H9 (cell line): ENCODE results near the gene TEX22. TPM values are rescaled to one million over a fixed set of nuclear protein-coding genes. Genes with fewer than 3 reads are reported as not detected.

Experiments
- DNase-seq: peaks from one replicate; pipeline ENCODE4 v3.0.0-alpha.2; 2017
- H2AFZ ChIP-seq: one replicate; pipeline ENCODE4 v1.6.1; 2013; ENCODE audit warnings: mild to moderate bottlenecking, low read length, control low read depth, moderate library complexity
- H2AK5ac ChIP-seq: 2 replicates; pipeline ENCODE4 v1.6.1; 2013; ENCODE audit warnings: low read length, control low read depth, mixed read lengths; ENCODE audit not compliant: insufficient read length
- H2BK120ac ChIP-seq: one replicate; pipeline ENCODE4 v1.6.1; 2013; ENCODE audit warnings: low read depth, mild to moderate bottlenecking, low read length, control low read depth, inconsistent platforms; ENCODE audit not compliant: poor library complexity, severe bottlenecking
- H2BK12ac ChIP-seq: 2 replicates; pipeline ENCODE4 v1.6.1; 2013; ENCODE audit warnings: low read length, control low read depth, mixed read lengths, low read depth; ENCODE audit not compliant: insufficient read length
- H2BK15ac ChIP-seq: 2 replicates; pipeline ENCODE4 v1.6.1; 2013; ENCODE audit warnings: low read depth, low read length, control low read depth
- H2BK20ac ChIP-seq: one replicate; pipeline ENCODE4 v1.6.1; 2013; ENCODE audit warnings: low read depth, mild to moderate bottlenecking, low read length, control low read depth, inconsistent platforms; ENCODE audit not compliant: poor library complexity, severe bottlenecking
- H2BK5ac ChIP-seq: 2 replicates; pipeline ENCODE4 v1.6.1; 2013; ENCODE audit warnings: low read length, control low read depth, mixed read lengths; ENCODE audit not compliant: insufficient read length
- H3K14ac ChIP-seq: 2 replicates; pipeline ENCODE4 v1.6.1; 2013; ENCODE audit warnings: low read length, control low read depth; ENCODE audit not compliant: insufficient read depth
- H3K18ac ChIP-seq: 2 replicates; pipeline ENCODE4 v1.6.1; 2013; ENCODE audit warnings: low read depth, mild to moderate bottlenecking, mixed read lengths, low read length, control low read depth; ENCODE audit not compliant: insufficient read length
- H3K23ac ChIP-seq: 2 replicates; pipeline ENCODE4 v1.6.1; 2013; ENCODE audit warnings: low read length, control low read depth, mixed read lengths, low read depth; ENCODE audit not compliant: insufficient read length
- H3K23me2 ChIP-seq: 2 replicates; pipeline ENCODE4 v1.6.1; 2013; ENCODE audit warnings: low read depth, mild to moderate bottlenecking, mixed read lengths, low read length, control low read depth; ENCODE audit not compliant: insufficient read length, poor library complexity, severe bottlenecking
- H3K27ac ChIP-seq: 2 replicates; pipeline ENCODE4 v1.5.1; 2013; ENCODE audit warnings: low read length, control low read depth, mixed read lengths, low read depth; ENCODE audit not compliant: insufficient read length
- H3K27me3 ChIP-seq: 2 replicates; pipeline ENCODE4 v1.6.1; 2013; ENCODE audit warnings: low read length, control low read depth, inconsistent platforms; ENCODE audit not compliant: insufficient read depth
- H3K4ac ChIP-seq: 2 replicates; pipeline ENCODE4 v1.6.1; 2013; ENCODE audit warnings: low read depth, mild to moderate bottlenecking, control low read depth, inconsistent platforms, low read length, moderate library complexity
- H3K4me1 ChIP-seq: 2 replicates; pipeline ENCODE4 v1.6.1; 2013; ENCODE audit warnings: low read length, control low read depth, inconsistent platforms; ENCODE audit not compliant: insufficient read depth
- H3K4me2 ChIP-seq: 2 replicates; pipeline ENCODE4 v1.6.1; 2013; ENCODE audit warnings: low read length, control low read depth, mixed read lengths; ENCODE audit not compliant: insufficient read length, insufficient read depth
- H3K56ac ChIP-seq: 2 replicates; pipeline ENCODE4 v1.6.1; 2013; ENCODE audit warnings: low read depth, mild to moderate bottlenecking, mixed read lengths, low read length, control low read depth; ENCODE audit not compliant: insufficient read length
- H3K79me1 ChIP-seq: 2 replicates; pipeline ENCODE4 v1.6.1; 2013; ENCODE audit warnings: low read depth, mild to moderate bottlenecking, moderate library complexity, low read length, control low read depth, inconsistent platforms; ENCODE audit not compliant: insufficient read depth, poor library complexity, severe bottlenecking
- H3K79me2 ChIP-seq: 2 replicates; pipeline ENCODE4 v1.6.1; 2013; ENCODE audit warnings: low read length, control low read depth, inconsistent platforms; ENCODE audit not compliant: insufficient read depth
- H3K9ac ChIP-seq: 2 replicates; pipeline ENCODE4 v1.6.1; 2013; ENCODE audit warnings: low read length, control low read depth, mixed read lengths; ENCODE audit not compliant: insufficient read length; ENCODE audit errors: extremely low read depth
- H3K9me3 ChIP-seq: one replicate; pipeline ENCODE4 v1.6.1; 2013; ENCODE audit warnings: low read depth, low read length, inconsistent platforms; ENCODE audit not compliant: control insufficient read depth
- H3T11ph ChIP-seq: one replicate; pipeline ENCODE4 v1.6.1; 2013; ENCODE audit warnings: mild to moderate bottlenecking, low read length, control low read depth, inconsistent platforms
- H4K20me1 ChIP-seq: one replicate; pipeline ENCODE4 v1.6.1; 2013; ENCODE audit not compliant: control insufficient read depth, insufficient read length, insufficient read depth
- H4K5ac ChIP-seq: 2 replicates; pipeline ENCODE4 v1.6.1; 2013; ENCODE audit warnings: low read depth, mild to moderate bottlenecking, mixed read lengths, low read length, control low read depth; ENCODE audit not compliant: insufficient read length
- H4K8ac ChIP-seq: replicated peaks from 2 replicates; pipeline ENCODE4 v1.6.1; 2013; ENCODE audit warnings: low read length, control low read depth, mixed read lengths, low read depth; ENCODE audit not compliant: insufficient read length
- H4K91ac ChIP-seq: 2 replicates; pipeline ENCODE4 v1.6.1; 2013; ENCODE audit warnings: low read depth, mild to moderate bottlenecking, moderate library complexity, mixed read lengths, low read length, control low read depth; ENCODE audit not compliant: insufficient read length
- H3K27ac Mint-ChIP-seq, 3 experiments: 2 replicates in 2 of 3; 3 replicates in 1 of 3; pipeline ENCODE4 v1.8.0; 2020 to 2021; ENCODE audit warnings: mixed read lengths in 3 of 3, mild to moderate bottlenecking in 1 of 3, moderate library complexity in 1 of 3
- H3K27me3 Mint-ChIP-seq: 2 replicates; pipeline ENCODE4 v1.8.0; 2021; ENCODE audit warnings: low read depth, mild to moderate bottlenecking, moderate library complexity, mixed read lengths
- H3K36me3 Mint-ChIP-seq, 3 experiments: 2 replicates in 2 of 3; 3 replicates in 1 of 3; pipeline ENCODE4 v1.8.0; 2020 to 2021; ENCODE audit warnings: low read depth in 3 of 3, mixed read lengths in 3 of 3; ENCODE audit not compliant: insufficient read depth in 1 of 3
- H3K4me1 Mint-ChIP-seq, 2 experiments: 2 replicates each; pipeline ENCODE4 v1.8.0; 2020; ENCODE audit warnings: mixed read lengths in 2 of 2
- H3K4me3 Mint-ChIP-seq, 2 experiments: 2 replicates in 1 of 2; 3 replicates in 1 of 2; pipeline ENCODE4 v1.8.0; 2020 to 2021; ENCODE audit warnings: mild to moderate bottlenecking in 2 of 2, mixed read lengths in 2 of 2, moderate library complexity in 1 of 2
- H3K9me3 Mint-ChIP-seq, 2 experiments: 2 replicates in 1 of 2; 3 replicates in 1 of 2; pipeline ENCODE4 v1.8.0; 2020; ENCODE audit warnings: mild to moderate bottlenecking in 2 of 2, mixed read lengths in 2 of 2, moderate library complexity in 1 of 2
- CTCF ChIP-seq: fragments of 200-600 bp; sonication (generic); conservative IDR thresholded peaks from 3 replicates; pipeline ENCODE4 v1.8.0; 2021; ENCODE audit warnings: antibody characterized with exemption, mild to moderate bottlenecking
- WGBS: extraction: QIAGEN DNeasy Blood & Tissue Kit; methylation state at CpG from one replicate; pipeline ENCODE4 v1.1.7; 2013; ENCODE audit warnings: missing lambda C conversion rate, low lambda C conversion rate, mixed read lengths; ENCODE audit not compliant: insufficient read length; ENCODE audit errors: extremely low coverage; 5-methylcytosine and 5-hydroxymethylcytosine counted together
- total RNA-seq: library from RNA; stranded (reverse); gene quantifications from 2 replicates; pipeline ENCODE4 v1.2.1, GENCODE V29; 2021

The TEX22 gene
- total RNA-seq, 1 experiment from 2014 or later: 0.83 TPM

DNA sequence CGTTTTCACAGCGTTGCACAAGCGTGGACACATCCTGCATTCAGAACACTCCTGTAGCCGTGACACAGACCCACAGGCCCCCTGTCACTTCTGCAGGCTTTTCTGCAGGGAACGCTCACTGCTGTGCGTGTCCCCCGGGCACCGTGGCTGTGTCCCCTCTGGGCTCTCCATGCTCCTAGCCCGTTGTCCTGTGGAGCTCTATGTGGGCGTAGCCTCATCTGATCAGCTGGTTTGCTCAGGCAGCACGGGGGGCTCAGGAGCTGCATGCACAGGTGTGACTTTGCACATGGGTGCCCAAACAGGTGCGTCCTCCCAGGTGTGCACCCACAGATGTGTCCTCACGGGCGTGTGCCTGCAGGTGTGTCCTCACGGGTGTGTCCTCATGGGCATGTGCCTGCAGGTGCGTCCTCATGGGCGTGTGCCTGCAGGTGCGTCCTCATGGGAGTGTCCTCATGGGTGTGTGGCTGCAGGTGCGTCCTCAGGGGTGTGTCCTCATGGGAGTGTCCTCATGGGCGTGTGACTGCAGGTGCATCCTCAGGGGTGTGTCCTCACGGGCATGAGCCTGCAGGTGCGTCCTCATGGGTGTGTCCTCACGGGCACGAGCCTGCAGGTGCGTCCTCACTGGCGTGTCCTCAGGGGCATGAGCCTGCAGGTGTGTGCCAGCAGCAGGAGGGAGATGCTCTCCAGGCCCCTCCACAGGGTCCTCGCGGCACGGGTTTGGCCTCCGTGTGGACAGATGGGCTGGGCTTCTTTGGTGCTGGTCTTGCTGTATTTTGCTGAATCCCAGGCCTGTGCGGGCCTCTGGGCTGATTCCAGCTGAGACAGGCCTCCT is 38.8 kb downstream of the TEX22 start:
- H3K23ac ChIP-seq: no peak overlapping the region
- no CpG with 5 or more reads among the region's 31 CpGs for WGBS
- H3K9me3 ChIP-seq: no peaks in the 10 kb centered on the region
- Mint-ChIP-seq H3K4me1 (peaks cover 11 to 14% of the 10 kb centered on the region in 2 experiments), H3K4me3 (no peak overlapping the region), H3K36me3 (peaks cover 3 to 23% (median 16%) of the 10 kb centered on the region in 3 experiments; a peak in 6 of 7 replicates), H3K9me3 (no peaks in the 10 kb centered on the region), H3K27ac (no peak overlapping the region; a peak in 1 of 7 replicates), H3K27me3 (no peaks in the 10 kb centered on the region; the same call in 1 of the 2 replicates)
- H2BK5ac ChIP-seq: no peak overlapping the region
- no peaks in the 10 kb centered on the region for H3K23me2 ChIP-seq
- H3K56ac ChIP-seq: no peak overlapping the region
- H3K4me1 ChIP-seq: no peaks in the 10 kb centered on the region
- H3K79me1 ChIP-seq: peaks cover 2% of the 10 kb centered on the region
- no peak overlapping the region for H2BK20ac ChIP-seq
- H3K18ac ChIP-seq: no peak overlapping the region
- H2AK5ac ChIP-seq: no peak overlapping the region
- no peak overlapping the region for H2BK120ac ChIP-seq
- no peak overlapping the region for H3K4ac ChIP-seq
- no peak for DNase-seq
- no peak overlapping the region for H4K8ac ChIP-seq
- no peak overlapping the region for H3K27ac ChIP-seq
- no peaks in the 10 kb centered on the region for H4K20me1 ChIP-seq
- no peak for TF ChIP-seq CTCF
- no peak overlapping the region for H2AFZ ChIP-seq
- no peak overlapping the region; the same call in 1 of the 2 replicates for H3K14ac ChIP-seq
- H3K4me2 ChIP-seq: no peak overlapping the region
- H2BK12ac ChIP-seq: no peak overlapping the region
- no peak overlapping the region for H3K9ac ChIP-seq
- H3K79me2 ChIP-seq: peaks cover 21% of the 10 kb centered on the region; the same call in 1 of the 2 replicates
- no peak overlapping the region for H4K91ac ChIP-seq
- no peaks in the 10 kb centered on the region for H3K27me3 ChIP-seq
- no peak overlapping the region for H3T11ph ChIP-seq
- H4K5ac ChIP-seq: no peak overlapping the region
- H2BK15ac ChIP-seq: no peak overlapping the region
